Smooth muscle cell (in vitro differentiated cells): ENCODE data around the gene IL1RL1. TPM values are rescaled to one million over a fixed set of nuclear protein-coding genes. Genes with fewer than 3 reads are reported as not detected.
A peak's percentile ranks its signal among the peaks of the same experiment; 100 is the strongest.

ENCODE experiments used
- DNase-seq: peaks from one replicate; lab custom pipeline; 2025; ENCODE audit not compliant: unreplicated experiment; lab: John Stamatoyannopoulos, UW
- H2AFZ ChIP-seq: fragments of 200-600 bp; sonication (generic); 2 replicates; pipeline ENCODE4 v1.6.0; 2016; ENCODE audit warnings: antibody characterized with exemption, low read depth, mild to moderate bottlenecking
- H3F3A ChIP-seq: fragments of 200-600 bp; sonication (generic); 2 replicates; pipeline ENCODE4 v1.6.0; 2017; ENCODE audit warnings: antibody characterized with exemption, low read depth
- H3K27ac ChIP-seq: fragments of 200-600 bp; sonication (generic); 2 replicates; pipeline ENCODE4 v1.5.1; 2016; ENCODE audit warnings: low read depth, mild to moderate bottlenecking
- H3K27me3 ChIP-seq: fragments of 200-600 bp; sonication (generic); 2 replicates; pipeline ENCODE4 v1.6.1; 2016; ENCODE audit warnings: low read depth, mild to moderate bottlenecking
- H3K36me3 ChIP-seq: fragments of 200-600 bp; sonication (generic); 2 replicates; pipeline ENCODE4 v1.5.1; 2016; ENCODE audit warnings: low read depth
- H3K4me1 ChIP-seq: fragments of 200-600 bp; sonication (generic); 2 replicates; pipeline ENCODE4 v1.5.1; 2016; ENCODE audit warnings: low read depth
- H3K4me2 ChIP-seq: fragments of 200-600 bp; sonication (generic); 2 replicates; pipeline ENCODE4 v1.6.0; 2016; ENCODE audit warnings: mild to moderate bottlenecking
- H3K4me3 ChIP-seq: fragments of 200-600 bp; sonication (generic); 2 replicates; pipeline ENCODE4 v1.5.1; 2016; ENCODE audit warnings: mild to moderate bottlenecking
- H3K79me2 ChIP-seq: fragments of 200-600 bp; sonication (generic); 2 replicates; pipeline ENCODE4 v1.6.0; 2016; ENCODE audit warnings: low read depth, mild to moderate bottlenecking
- H3K9ac ChIP-seq: fragments of 200-600 bp; sonication (generic); 2 replicates; pipeline ENCODE4 v1.6.0; 2016; ENCODE audit warnings: low read depth
- H3K9me3 ChIP-seq: fragments of 200-600 bp; sonication (generic); replicated peaks from 2 replicates; pipeline ENCODE4 v1.5.1; 2016; ENCODE audit warnings: low read depth
- H4K20me1 ChIP-seq: fragments of 200-600 bp; sonication (generic); 2 replicates; pipeline ENCODE4 v1.6.0; 2016; ENCODE audit warnings: low read depth
- CTCF ChIP-seq: fragments of 200-600 bp; sonication (generic); IDR thresholded peaks from 2 replicates; pipeline ENCODE4 v1.5.1; 2017; ENCODE audit warnings: borderline replicate concordance, mild to moderate bottlenecking, antibody characterized with exemption; ENCODE audit not compliant: insufficient read depth, poor library complexity, severe bottlenecking
- WGBS: methylation state at CpG from one replicate; pipeline ENCODE4 v1.1.7; 2016; ENCODE audit warnings: low lambda C conversion rate; 5-methylcytosine and 5-hydroxymethylcytosine counted together
- polyA plus RNA-seq: library from polyadenylated mRNA; unstranded; fragments of >200 nt; fragmentation: Nextera tagmentation; extraction: Ambion mirVana; gene quantifications from 2 replicates; pipeline ENCODE4 v1.2.1, GENCODE V29; 2016
- total RNA-seq: library from RNA; depleted of rRNA; stranded (reverse); fragments of >200 nt; gene quantifications from 2 replicates; pipeline ENCODE4 v1.2.3, GENCODE V29; 2014

The IL1RL1 gene
- total and polyA plus RNA-seq, 2 experiments from 2014 or later: 1.6 to 1.8 TPM

GRCh38 chr2:102331311-102331980 is 20.1 kb downstream of the IL1RL1 start:
- Histone ChIP-seq H3K36me3 (no peaks in the 10 kb centered on the region), H3K4me3 (no peak overlapping the region), H3K27ac (no peak overlapping the region), H3K9ac (no peak overlapping the region), H3F3A (peaks cover 12% of the 10 kb centered on the region), H3K4me2 (no peak overlapping the region), H3K79me2 (no peaks in the 10 kb centered on the region), H2AFZ (no peak overlapping the region), H3K27me3 (no peaks in the 10 kb centered on the region), H3K9me3 (no peaks in the 10 kb centered on the region), H3K4me1 (peaks cover 8% of the 10 kb centered on the region), H4K20me1 (no peaks in the 10 kb centered on the region)
- no peak for DNase-seq
- 75% methylated on average over 5 of the region's 5 CpGs for WGBS
- no peak for TF ChIP-seq CTCF

- Histone ChIP-seq H3K4me2 (peak overlapping the region; percentile 76), H3K9me3 (no peaks in the 10 kb centered on the region), H3K36me3 (no peaks in the 10 kb centered on the region), H2AFZ (peak overlapping the region; percentile 4), H4K20me1 (no peaks in the 10 kb centered on the region), H3K27ac (peak overlapping the region; percentile 67), H3K27me3 (no peaks in the 10 kb centered on the region), H3K4me1 (peaks cover 8% of the 10 kb centered on the region), H3K4me3 (no peak overlapping the region), H3K79me2 (no peaks in the 10 kb centered on the region), H3F3A (peaks cover 12% of the 10 kb centered on the region), H3K9ac (no peak overlapping the region)
- DNase-seq: no peak
- no peak for TF ChIP-seq CTCF
- WGBS: 24% methylated on average over 1 of the region's 1 CpG
Measured at GRCh38 chr2:102334486-102334885, 23.1 kb downstream of the IL1RL1 start.

GRCh38 chr2:102335871-102336366 is 24.6 kb downstream of the IL1RL1 start:
- Histone ChIP-seq H3K4me3 (no peak overlapping the region), H3K27me3 (no peaks in the 10 kb centered on the region), H3K79me2 (no peaks in the 10 kb centered on the region), H3K27ac (peak overlapping the region; percentile 67), H3F3A (peaks cover 12% of the 10 kb centered on the region), H3K4me2 (peak overlapping the region; percentile 76), H3K9ac (no peak overlapping the region), H3K9me3 (no peaks in the 10 kb centered on the region), H4K20me1 (no peaks in the 10 kb centered on the region), H3K4me1 (peaks cover 8% of the 10 kb centered on the region), H3K36me3 (no peaks in the 10 kb centered on the region), H2AFZ (no peak overlapping the region)
- TF ChIP-seq CTCF: no peak
- WGBS: 19% methylated on average over 8 of the region's 8 CpGs
- no peak for DNase-seq

- no peak for DNase-seq
- no peak overlapping the region for H3K4me3 ChIP-seq
- H3K27me3 ChIP-seq: no peaks in the 10 kb centered on the region
- H4K20me1 ChIP-seq: no peaks in the 10 kb centered on the region
- H3K79me2 ChIP-seq: no peaks in the 10 kb centered on the region
- WGBS: 92% methylated on average over 3 of the region's 3 CpGs
- H3F3A ChIP-seq: peaks cover 12% of the 10 kb centered on the region
- peak overlapping the region; percentile 67 for H3K27ac ChIP-seq
- H3K36me3 ChIP-seq: no peaks in the 10 kb centered on the region
- no peak overlapping the region for H2AFZ ChIP-seq
- H3K4me2 ChIP-seq: peak overlapping the region; percentile 76
- no peaks in the 10 kb centered on the region for H3K9me3 ChIP-seq
- H3K4me1 ChIP-seq: peaks cover 8% of the 10 kb centered on the region
- no peak overlapping the region for H3K9ac ChIP-seq
- no peak for TF ChIP-seq CTCF
Measured at GRCh38 chr2:102336502-102336945, 25.2 kb downstream of the IL1RL1 start.
